Activated CD8-positive, alpha-beta memory T cell treated with anti-CD3 and anti-CD28 coated beads for 36 hours (primary cell): Measurements from ENCODE around the gene UQCRH. TPM values are rescaled to one million over a fixed set of nuclear protein-coding genes. Genes with fewer than 3 reads are reported as not detected.
"Not testable (repeated sequence)": the region's sequence is repeated elsewhere in the genome, so short reads cannot be mapped to it uniquely, and the experiment has no call there.

Experiments
- CTCF ChIA-PET: fragments of 350-600 bp; sonication (Branson Sonifier 250); formaldehyde crosslinking; loops from one replicate; lab custom pipeline; 2021; ENCODE audit warnings: antibody characterized with exemption; lab: Charles Lee
- POLR2A ChIA-PET: fragments of 350-600 bp; sonication (Branson Sonifier 250); formaldehyde crosslinking; loops from one replicate; lab custom pipeline; 2021; ENCODE audit warnings: antibody characterized with exemption; lab: Charles Lee
- total RNA-seq, 2 experiments: library from RNA; stranded (reverse); gene quantifications; one replicate each; pipeline ENCODE4 v1.2.3, GENCODE V29; 2021

UQCRH gene
- total RNA-seq, 2 experiments from 2014 or later, result 393 to 395 TPM

GRCh38 chr1:46289134-46289494 lies 14.4 kb upstream of the UQCRH start:
- ChIA-PET CTCF (interaction anchor here (1.0 kb wide), 1 partner anchor 13 kb away, joined by 3 read pairs; no protein-coding TSS in a partner anchor), POLR2A (no interaction called here)

- CTCF ChIA-PET, result interaction anchor here (0.7 to 1.3 kb wide), 2 partner anchors 13 to 36 kb away, joined by 3 read pairs; partner anchors contain the start of genes LRRC41 and UQCRH
- POLR2A ChIA-PET, result no interaction called here
Measured at GRCh38 chr1:46289976-46290375, 13.5 kb upstream of the UQCRH start.

GRCh38 chr1:46295306-46295705 lies 8.2 kb upstream of the UQCRH start:
- ChIA-PET CTCF (no interaction called here), POLR2A (interaction anchor here (0.5 kb wide), 1 partner anchor 54 kb away, joined by 3 read pairs; no protein-coding TSS in a partner anchor)

GRCh38 chr1:46298387-46298786 lies 5.1 kb upstream of the UQCRH start:
- CTCF ChIA-PET, result no interaction called here
- POLR2A ChIA-PET, result no interaction called here

GRCh38 chr1:46300673-46301405 lies 2.7 kb upstream of the UQCRH start:
- ChIA-PET POLR2A (no interaction called here), CTCF (interaction anchor here (0.6 to 0.8 kb wide), 2 partner anchors 9 to 40 kb away, joined by 3 to 4 read pairs; partner anchors contain the start of gene NSUN4)

- POLR2A ChIA-PET, result no interaction called here
- CTCF ChIA-PET, result interaction anchor here (0.8 kb wide), 1 partner anchor 39 kb away, joined by 3 read pairs; the partner anchor contains the start of gene NSUN4
Measured at GRCh38 chr1:46301406-46301807, 2.1 kb upstream of the UQCRH start.

- CTCF ChIA-PET, result interaction anchor here (2.6 kb wide), 1 partner anchor 38 kb away, joined by 12 read pairs; the partner anchor contains the start of gene NSUN4
- POLR2A ChIA-PET, result interaction anchor here (2.9 kb wide), 1 partner anchor 38 kb away, joined by 11 read pairs; no protein-coding TSS in a partner anchor
Measured at GRCh38 chr1:46301808-46302640, 1.5 kb upstream of the UQCRH start.

GRCh38 chr1:46302641-46303037 lies 859 bp upstream of the UQCRH start:
- ChIA-PET CTCF (interaction anchor here (1.0 to 2.6 kb wide), 6 partner anchors 8 to 56 kb away, joined by 3 to 12 read pairs (median 4); partner anchors contain the start of gene NSUN4), POLR2A (interaction anchor here (0.5 to 2.9 kb wide), 5 partner anchors 20 to 88 kb away, joined by 3 to 12 read pairs (median 5); partner anchors contain the start of genes NSUN4 and RAD54L)

- ChIA-PET POLR2A (interaction anchor here (0.5 to 2.9 kb wide), 3 partner anchors 34 to 57 kb away, joined by 3 to 12 read pairs (median 11); partner anchors contain the start of gene RAD54L), CTCF (interaction anchor here (0.7 to 2.6 kb wide), 6 partner anchors 10 to 57 kb away, joined by 3 to 12 read pairs (median 4); partner anchors contain the start of gene NSUN4)
Measured at GRCh38 chr1:46303872-46304326, 401 bp downstream of the UQCRH start.

- ChIA-PET POLR2A (no interaction called here), CTCF (no interaction called here)
Measured at GRCh38 chr1:46306159-46306530, 2.6 kb downstream of the UQCRH start.

- ChIA-PET CTCF (no interaction called here), POLR2A (no interaction called here)
Measured at GRCh38 chr1:46309401-46310159, 6.1 kb downstream of the UQCRH start.

GRCh38 chr1:46310321-46310720 lies 6.8 kb downstream of the UQCRH start:
- CTCF ChIA-PET, result no interaction called here
- POLR2A ChIA-PET, result no interaction called here

- CTCF ChIA-PET, result interaction anchor here (0.7 kb wide), 1 partner anchor 142 kb away, joined by 3 read pairs; no protein-coding TSS in a partner anchor
- POLR2A ChIA-PET, result no interaction called here
Measured at GRCh38 chr1:46315669-46316403, 12.3 kb downstream of the UQCRH start.

GRCh38 chr1:46317323-46317722 lies 13.8 kb downstream of the UQCRH start:
- CTCF ChIA-PET, result no interaction called here
- POLR2A ChIA-PET, result no interaction called here

GRCh38 chr1:46319301-46319700 lies 15.8 kb downstream of the UQCRH start:
- CTCF ChIA-PET, result interaction anchor here (0.6 kb wide), 1 partner anchor 29 kb away, joined by 4 read pairs; no protein-coding TSS in a partner anchor
- POLR2A ChIA-PET, result not testable (repeated sequence)

- CTCF ChIA-PET, POLR2A ChIA-PET: not testable (repeated sequence)
Measured at GRCh38 chr1:46319960-46320914, 16.7 kb downstream of the UQCRH start.

- POLR2A ChIA-PET, CTCF ChIA-PET: not testable (repeated sequence)
Measured at GRCh38 chr1:46322191-46322590, 18.7 kb downstream of the UQCRH start.
